GM21423 (cell line): Measurements from ENCODE around the gene TBC1D22A.
"Not testable (repeated sequence)": the region's sequence is repeated elsewhere in the genome, so short reads cannot be mapped to it uniquely, and the experiment has no call there.

Experiments used
- ATAC-seq: cut with Tn5 transposase; IDR thresholded peaks from one replicate; pipeline ENCODE4 v1.9.1; 2021; ENCODE audit warnings: mild to moderate bottlenecking, moderate library complexity; ENCODE audit not compliant: unreplicated experiment

TBC1D22A gene

DNA sequence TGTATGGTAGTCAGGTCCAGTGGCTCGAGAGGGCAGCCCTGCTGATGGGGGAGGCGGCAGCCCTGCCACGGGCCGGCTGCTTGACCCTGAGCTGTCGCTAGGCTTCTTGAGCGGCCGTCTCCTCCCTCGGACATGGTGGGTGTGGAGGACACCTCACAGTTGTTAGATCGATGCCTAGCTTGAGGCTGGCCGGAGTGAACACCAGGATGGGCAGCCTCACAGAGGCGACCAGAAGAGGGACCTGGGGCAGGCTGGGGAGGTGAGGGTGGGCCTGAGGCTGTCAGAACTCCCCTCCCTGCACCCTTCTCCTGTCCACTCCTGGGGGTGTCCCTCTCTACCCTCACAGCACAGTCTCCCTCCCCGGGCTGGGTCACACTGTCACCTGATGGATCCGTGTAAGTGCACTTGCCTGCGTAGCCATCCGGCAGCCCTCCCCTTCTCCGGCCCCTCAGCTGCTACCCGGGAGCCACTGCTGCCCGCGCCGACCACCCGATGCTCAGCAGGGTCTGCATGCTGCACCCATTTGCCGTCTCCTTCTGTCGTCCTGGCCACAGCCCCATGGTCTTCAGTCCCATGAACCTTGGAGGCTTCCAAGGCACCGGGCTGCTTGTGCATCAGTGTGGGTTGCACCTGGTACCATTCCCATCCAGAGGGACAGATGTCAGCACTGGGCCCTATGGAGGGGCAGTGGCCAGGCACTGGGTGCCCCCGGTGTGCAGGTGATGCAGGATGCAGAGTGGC, 394.1 kb downstream of the TBC1D22A start:
- ATAC-seq, result no peak

DNA sequence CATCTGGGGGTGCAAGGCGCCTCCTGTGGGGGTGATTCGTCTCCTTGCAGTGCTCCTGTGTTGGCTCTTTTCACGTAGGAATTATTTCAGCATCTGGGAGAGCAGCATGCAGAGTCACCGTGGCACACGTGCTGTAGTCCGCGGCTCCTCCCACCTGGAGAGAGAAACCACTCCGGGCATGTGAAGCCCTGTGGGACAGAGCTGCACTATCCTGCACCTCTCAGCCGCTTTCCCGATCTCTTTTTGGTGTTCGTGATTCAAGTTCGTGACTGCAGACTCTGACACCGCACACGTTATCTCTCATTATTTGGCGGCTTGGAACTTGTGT, 394.6 kb downstream of the TBC1D22A start:
- ATAC-seq, result no peak

DNA sequence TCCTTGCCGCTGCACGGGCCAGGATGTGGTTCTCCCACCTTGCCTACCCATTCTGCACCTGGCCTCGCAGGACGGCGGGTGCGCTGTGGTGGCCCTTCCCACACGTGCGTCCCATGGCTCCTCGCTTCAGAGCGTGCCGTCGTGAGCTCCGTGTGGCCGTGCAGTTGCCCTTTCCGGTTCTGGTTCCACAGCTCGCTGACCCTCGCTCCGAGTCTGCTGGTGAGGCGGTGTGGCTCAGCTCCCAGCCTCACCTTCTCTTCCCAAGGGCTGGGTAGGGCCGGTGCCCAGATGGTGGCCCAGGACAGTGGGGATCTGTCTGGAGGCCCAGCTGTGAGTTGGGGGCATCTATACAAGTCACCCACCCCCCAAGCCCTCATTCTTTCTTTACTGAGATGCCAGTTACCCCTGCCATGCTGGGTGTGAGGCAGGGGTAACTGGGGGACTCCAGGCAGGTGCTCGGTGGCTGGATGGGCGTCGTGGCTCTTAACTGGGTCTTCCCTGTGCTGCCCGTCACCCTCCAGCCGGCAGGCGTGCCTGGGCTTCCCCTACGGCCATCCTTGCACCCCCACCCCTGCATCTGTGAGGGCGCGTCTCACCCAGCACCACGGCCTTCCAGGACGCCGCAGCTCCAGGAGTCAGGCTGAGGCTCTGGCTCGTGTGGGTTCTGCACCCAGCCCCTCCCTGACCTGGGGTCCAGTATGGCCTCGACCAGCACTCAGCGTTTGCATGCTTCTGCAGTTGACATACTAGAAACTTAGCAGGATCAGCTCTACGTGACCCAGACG, 395.2 kb downstream of the TBC1D22A start:
- no peak for ATAC-seq

DNA sequence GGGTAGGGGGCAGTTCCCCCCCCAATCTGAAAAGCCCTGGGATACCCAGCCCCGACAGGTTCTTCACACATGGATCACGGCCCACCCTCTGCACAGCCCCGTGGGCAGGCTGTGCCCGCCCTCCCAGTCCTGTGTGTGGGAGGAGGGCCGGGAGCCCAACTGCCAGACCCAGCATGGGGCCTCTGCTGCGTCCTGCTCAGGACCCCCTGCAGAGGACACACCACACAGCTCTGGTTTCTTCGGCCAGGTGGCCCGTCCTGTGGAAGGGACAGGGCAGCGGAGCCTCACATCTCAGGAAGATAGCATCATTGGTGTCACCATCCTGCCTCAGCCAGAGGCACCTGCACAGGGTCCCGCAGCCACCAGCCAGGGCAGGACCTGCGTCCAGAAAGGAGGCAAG, 396.0 kb downstream of the TBC1D22A start:
- ATAC-seq, result no peak

DNA sequence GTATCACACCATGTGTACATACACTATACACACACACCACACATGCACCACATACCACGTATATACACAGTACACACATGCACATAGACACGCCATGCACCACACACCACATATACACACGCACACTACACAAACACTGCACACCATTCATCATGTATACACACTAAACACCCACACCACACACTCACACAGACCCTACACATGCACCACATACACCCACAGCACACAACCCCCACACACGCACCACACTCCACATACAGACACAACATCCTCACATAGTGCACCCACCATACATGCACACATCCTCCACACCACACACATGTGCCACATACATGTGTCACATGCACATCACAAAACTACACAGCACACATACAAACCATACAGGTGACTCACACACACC, 397.1 kb downstream of the TBC1D22A start:
- no peak for ATAC-seq

DNA sequence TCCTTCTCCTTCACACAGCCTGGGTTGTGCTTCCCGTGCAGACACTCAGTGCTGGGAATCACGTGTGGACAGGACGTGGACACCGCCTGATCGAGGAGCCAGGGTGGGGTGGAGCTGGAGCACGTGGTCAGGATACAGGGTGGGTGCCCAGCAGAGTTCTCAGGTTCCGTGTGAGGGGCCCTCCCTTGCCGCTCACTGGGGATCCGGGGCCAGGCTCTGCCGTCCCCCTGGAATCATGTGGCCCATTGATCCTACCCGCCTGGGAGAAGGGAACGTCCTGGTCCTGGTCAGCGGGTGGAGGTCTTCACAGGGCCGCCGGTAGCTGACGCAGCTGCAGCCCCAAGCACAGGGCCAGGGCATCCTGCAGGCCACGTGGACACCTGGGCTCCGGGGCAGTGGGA, 397.7 kb downstream of the TBC1D22A start:
- ATAC-seq, result no peak

DNA sequence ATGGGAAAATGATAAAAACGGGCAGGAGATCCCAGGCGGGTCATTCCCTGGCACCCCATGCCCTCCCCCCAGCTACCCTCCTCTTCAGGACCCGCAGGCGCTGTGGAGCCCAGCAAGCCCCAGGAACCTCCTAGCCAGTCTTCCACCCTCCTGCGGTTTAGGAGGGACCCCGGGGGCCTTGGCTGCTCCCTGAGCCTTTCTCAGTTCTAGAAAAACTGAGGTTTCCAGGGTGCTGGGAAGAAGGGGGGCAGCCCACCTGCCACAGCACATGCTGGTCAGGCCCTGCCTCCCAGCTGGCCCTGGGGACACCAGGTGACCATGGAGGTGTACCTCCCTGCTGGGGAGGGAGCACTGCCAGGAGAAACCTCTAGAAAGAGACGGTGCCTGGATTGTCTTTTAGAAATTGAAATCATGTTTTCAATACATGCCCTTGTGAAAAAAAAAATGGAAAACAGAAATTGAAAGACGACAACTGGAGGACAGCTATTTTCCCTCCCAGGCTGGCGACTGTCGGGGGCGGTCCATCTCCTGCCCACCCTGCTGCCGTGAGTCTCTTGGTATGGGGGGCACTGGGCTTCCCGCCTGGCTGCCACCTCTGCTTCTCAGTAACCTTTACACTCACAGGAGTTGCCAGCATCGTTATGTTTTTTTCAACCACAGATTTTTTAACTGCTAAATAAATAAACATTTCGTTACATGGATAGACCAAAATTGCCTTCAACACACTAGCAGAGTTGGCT, 398.5 kb downstream of the TBC1D22A start:
- no peak for ATAC-seq

DNA sequence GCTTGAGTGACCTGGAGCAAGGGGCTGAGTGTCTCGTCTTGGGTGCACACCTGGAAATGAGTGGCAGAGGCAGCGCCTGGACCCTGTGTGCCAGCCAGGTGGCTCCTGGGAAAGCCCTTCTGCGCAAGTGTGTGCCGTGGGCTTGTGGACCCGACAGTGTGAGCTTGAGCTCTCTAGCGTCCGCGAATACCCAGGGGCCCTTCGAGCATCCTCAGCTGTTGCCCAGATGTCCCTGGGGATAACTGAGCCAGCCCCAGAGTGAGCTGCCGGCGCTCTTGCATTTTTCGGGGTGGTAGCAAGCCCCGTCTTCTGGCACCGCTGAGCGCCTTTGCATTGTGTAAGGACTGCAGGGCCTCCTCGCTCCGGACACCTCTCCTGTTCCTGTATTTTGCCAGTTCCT, 399.2 kb downstream of the TBC1D22A start:
- no peak for ATAC-seq

DNA sequence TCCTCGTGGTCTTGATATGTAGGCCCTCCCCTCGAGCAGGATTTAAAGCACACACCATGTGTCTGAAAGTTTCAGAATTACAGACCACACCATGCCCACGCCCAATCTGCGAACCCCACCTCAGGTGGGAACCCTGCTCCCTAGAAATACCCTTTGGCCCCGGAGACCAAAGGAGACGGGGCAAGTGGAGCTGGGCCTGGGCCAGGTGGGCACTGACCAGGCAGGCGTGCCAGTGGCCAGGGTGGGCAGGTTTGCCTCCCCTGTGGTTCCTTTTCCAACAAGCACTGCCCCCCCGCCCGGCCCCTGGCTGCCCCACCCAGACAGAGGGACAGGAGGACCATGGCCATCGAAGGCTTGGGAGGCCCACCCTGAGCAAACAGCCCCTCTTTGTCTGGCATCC, 400.4 kb downstream of the TBC1D22A start:
- no peak for ATAC-seq

DNA sequence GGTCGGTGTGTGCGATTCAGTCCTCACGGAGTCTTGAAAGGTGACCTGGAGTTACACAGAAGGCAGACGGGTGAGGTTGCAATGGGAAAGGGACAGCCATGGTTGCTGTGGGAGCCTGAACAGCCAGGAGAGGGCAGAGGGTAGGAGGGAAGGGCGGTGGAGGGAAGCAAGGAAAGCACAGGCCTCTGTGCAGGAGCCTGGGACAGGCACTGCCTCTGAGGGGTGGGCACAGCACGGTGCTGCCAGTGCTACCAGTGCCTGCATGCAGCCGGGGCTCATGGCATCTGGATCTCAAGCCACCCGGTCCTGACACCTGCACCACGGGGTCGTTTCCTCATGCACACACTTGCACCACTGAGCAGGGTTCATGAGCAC, 401.0 kb downstream of the TBC1D22A start:
- ATAC-seq, result no peak

DNA sequence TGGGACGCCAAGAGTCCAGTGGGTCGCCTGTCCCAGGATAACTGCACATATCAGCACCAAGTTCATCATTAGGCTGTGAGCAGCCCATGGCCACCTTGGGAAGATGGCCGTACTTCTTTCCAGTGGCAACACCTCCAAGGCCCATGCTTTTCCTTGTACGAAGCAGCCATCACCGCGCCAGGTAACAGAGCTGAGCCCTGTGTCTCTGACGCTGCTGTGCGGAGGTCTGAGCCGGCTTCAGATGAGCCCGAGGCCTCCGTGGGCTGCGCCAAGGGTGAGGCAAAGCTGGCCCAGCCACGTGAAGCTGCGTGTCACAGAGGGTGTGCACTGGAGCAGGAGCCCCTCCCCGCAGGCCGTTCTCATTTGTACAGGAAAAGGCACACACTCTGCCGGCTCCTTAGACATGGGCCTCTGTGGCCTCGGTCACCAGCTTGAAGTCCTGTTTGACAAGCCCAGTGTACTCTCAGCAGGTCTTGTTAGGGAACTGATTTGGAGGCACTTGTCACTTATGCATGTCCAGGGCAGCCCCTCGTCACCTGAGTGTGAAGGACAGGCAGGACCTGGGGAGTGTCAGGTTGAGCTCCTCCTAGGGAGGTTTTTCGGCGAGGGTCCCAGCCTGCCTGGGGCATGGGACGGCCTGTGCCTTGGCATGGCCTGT, 401.5 kb downstream of the TBC1D22A start:
- no peak for ATAC-seq

DNA sequence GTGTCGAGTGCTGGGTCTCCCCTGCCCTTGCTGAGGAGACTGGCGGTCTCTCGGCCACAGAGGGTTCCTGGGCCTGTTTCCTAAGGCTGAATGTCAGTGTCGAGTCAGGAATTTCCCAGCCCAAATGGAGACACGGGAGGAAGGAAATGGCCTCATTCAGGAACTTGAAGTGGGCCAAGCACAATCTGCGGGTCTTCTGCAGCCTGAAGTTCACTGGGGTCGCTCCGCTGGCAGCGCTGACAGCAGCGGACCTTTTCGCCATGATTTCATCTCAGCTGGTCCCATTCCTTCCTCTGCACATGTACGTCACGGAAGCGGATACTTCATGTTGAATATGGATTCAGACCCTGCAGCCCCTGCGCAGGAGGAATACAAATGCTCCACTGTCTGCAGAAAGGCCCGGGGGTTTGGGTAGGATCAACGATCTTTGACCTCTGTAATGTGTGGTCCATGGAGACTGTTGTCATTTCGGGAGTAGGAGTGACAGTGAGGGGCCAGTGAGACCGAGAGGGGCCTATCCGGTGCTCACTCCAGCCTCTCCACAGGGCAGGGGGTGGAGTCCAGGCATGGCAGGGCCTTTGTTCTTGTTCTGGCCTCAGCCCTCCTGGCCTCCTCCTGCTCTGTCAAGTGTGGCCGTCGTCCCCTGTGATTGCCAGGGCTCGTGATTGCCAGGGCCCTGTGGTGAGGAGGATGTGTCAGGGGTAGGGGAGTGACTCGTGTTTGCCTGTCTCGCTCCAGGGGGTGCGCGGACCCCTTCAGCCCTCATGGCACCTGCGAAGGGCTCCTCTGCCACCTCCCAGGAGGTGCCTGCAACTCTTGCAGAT, 402.3 kb downstream of the TBC1D22A start:
- ATAC-seq, result no peak

DNA sequence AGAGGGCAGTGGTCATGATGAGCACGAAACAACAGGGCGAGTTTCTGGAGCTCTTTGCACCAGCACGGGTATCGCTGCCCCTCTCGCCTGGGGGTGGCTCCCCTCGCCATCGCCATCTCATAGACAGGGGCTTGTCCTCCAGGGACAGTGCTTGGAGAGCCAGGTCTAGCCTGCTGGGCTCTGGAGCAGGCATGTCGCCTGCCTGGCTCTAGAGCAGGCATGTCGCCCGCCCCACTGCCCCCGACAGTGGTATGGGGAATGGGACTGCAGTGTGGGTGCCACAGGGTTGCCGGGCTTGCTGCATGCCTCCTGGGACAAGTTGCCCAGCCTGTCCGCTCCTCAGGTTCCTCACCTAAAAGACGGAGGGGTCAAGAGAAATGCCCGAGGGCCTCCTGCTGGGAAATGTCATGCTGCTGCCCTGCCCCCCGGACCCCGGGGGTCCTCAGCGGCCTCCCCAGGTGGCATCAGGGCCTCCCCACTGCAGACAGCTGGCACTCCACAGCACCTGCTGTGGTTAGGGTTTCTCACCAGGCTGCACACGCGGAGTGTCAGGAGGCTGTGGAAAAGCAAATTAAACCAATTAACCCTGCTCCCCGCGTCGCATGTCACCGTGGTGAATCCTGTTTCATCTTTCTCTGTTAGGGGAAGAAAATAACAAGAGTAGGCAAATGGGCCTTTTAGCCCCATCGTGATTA, 403.0 kb downstream of the TBC1D22A start:
- ATAC-seq, result no peak

DNA sequence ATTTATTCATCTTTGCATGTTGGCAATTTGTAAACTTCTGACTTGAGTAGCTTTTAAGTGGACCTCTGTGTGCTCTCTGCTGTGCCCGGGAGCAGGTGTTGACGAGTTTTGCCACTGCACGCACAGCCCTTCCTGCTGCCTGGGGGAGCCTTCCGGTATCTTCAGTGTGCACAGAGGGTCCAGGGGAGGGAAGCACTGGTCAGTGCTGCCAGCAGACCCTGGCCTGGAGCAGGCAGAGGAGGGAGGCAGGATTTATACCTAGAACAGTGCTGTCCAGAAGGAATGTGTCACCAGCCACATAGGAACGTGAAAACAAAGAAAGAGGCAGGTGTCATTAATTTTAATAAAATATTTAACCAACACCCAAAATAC, 403.6 kb downstream of the TBC1D22A start:
- no peak for ATAC-seq

DNA sequence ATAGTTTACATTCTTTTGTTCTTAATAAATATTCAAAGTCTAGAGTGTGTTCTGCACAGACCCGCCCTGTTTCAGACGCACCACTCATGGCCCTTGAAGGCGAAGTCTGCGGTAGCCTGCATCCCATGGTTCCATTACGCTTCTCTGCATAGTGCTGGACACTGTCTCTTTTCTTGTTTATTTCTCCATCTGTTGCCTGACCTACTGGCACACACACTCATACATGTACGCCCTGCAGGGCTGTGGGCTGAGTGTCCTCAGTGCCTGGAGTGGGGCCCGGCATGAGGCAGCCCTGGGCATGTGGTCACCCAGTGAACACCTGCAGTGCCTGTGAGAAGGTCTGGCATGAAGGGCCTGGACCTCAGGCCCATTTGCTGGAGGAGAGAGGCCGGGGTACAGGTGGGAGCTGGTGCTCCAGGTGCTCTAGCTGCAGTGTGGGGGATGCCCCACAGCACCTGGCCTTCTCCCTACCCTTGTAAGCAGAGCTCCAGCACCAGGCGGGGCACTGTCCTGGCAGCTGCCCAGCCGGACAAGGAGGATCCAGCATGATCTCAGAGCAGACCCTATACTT, 404.1 kb downstream of the TBC1D22A start:
- no peak for ATAC-seq

DNA sequence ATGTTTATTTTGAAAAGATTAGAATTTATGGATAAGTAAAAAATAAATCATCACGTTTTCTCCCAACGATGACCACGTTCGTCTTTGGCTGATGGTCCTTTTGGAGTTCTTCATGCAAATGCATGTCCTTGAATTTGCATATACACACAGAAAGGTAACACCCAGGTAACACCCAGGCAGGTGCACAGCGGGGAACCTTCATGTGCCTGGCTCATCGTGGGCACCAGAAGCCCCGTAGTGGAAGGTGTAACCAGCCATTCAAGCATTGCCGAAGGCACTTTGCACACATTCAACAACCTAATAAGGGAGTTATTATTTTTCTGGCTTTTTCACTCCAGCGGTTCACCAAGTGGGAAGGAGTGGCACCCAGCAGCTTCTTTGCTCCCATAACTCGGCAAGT, 404.6 kb downstream of the TBC1D22A start:
- ATAC-seq, result no peak

DNA sequence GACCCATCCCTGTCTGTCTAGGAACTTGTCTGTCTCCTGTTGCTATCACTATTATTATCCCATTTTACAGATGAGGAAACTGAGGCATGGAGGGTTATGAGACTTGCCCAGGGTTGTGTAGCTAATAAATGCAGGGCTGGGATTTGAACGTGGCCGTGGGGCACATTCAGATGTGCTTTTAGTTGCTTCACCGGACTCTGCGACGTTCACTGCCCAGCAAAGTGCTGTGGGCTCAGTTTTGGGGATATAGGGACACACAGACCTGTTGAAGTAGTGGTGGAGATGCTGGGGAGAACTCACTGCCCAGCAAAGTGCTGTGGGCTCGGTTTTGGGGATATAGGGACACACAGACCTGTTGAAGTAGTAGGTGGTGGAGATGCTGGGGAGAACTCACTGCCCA, 405.5 kb downstream of the TBC1D22A start:
- not testable (repeated sequence) for ATAC-seq

DNA sequence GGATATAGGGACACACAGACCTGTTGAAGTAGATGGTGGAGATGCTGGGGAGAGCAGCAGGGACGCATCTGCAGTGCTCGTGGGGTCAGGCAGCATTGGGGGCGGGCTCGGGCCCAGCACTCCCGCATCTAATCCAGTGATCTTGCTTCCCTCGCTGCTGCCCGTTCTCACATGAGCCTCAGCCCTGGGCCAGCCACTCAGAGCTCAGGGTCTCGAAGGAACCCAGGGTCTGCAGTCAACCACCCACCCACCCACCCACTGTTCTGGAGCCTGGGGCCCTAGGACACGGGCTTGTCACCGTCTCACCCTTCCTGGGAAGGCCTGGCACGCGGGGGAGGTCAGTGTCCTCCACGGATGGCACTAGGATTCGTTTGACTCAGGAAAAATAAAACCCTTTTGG, 406.0 kb downstream of the TBC1D22A start:
- ATAC-seq, result no peak

DNA sequence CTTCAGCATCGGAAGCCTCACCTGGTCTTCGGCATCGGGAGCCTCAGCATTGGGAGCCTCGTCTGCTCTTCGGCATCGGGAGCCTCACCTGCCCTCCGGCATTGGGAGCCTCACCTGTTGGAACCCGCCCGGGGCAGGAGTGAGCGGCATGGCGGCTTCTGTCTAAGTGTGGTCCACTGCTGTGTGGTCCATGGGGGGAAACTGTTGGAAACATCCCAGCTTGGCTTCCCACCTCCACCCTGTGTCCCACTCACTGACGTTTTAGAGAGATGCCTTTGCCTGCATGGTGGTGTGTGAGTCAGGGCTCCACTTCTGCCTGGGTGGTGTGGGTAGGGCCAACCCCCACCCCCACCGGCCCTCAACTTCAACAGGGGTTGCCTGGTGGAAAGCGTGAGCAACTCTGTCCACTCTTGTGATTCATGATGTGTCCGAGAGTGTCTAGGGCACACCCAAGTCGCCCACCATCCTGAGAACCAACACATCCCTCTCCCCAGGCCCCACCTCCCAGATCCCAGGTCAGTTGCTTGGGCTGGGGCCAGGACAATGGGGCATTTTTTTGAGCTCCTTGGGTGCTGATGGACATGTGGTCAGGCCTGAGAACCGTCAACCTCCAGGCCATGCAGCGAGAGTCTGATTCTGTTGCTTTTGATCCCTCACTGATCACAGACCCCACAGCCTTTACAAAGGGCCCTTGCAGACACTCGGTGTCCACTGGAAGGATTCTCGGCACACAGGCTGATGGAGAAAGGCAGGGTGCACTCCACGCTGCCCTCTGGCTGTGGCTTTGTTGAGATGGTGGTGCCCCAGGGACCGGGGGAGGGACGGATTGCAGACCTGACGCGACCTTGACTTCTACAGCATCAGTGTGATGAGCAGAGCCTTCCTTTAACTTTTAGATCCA, 406.7 kb downstream of the TBC1D22A start:
- no peak for ATAC-seq
